Fibroblast of skin of back (primary cell): ENCODE measurements around the gene FAM236B. TPM values are rescaled to one million over a fixed set of nuclear protein-coding genes. Genes with fewer than 3 reads are reported as not detected.
"Not testable (repeated sequence)": the region's sequence is repeated elsewhere in the genome, so short reads cannot be mapped to it uniquely, and the experiment has no call there.

ENCODE experiments used
- DNase-seq: peaks from one replicate; pipeline ENCODE4 v3.0.0-alpha.2; 2013
- polyA plus RNA-seq, 2 experiments: library from polyadenylated mRNA; unstranded; fragments of 120-200 nt; gene quantifications; one replicate each; pipeline ENCODE4 v1.2.1, GENCODE V29; 2013; ENCODE audit not compliant: insufficient read length in 2 of 2

Gene FAM236B
- polyA plus RNA-seq (2013, experiment 1 of 2; ENCODE audit: insufficient read length): not detected
- not detected for polyA plus RNA-seq (2013, experiment 2 of 2; ENCODE audit: insufficient read length)

GRCh38 chrX:72782560-72782959 lies at the start of gene FAM236B:
TSS of gene FAM236B (minus strand) at chrX:72782660. CDS start at chrX:72782560, 100 bp downstream.
- not testable (repeated sequence) for DNase-seq

- DNase-seq: not testable (repeated sequence)
Observed at GRCh38 chrX:72830701-72831100, 48.2 kb upstream of the FAM236B start.

GRCh38 chrX:72808110-72808509 lies 25.6 kb upstream of the FAM236B start, which contains the start of gene FAM236D:
TSS of gene FAM236D (minus strand) at chrX:72808210. CDS start at chrX:72808110, 100 bp downstream.
- DNase-seq: not testable (repeated sequence)

GRCh38 chrX:72790390-72790789 lies 7.9 kb upstream of the FAM236B start:
- DNase-seq: not testable (repeated sequence)

- DNase-seq: not testable (repeated sequence)
Observed at GRCh38 chrX:72788142-72788541, 5.7 kb upstream of the FAM236B start.

GRCh38 chrX:72783964-72784363 lies 1.5 kb upstream of the FAM236B start:
- DNase-seq: not testable (repeated sequence)

GRCh38 chrX:72783365-72783936 lies 991 bp upstream of the FAM236B start:
- not testable (repeated sequence) for DNase-seq

GRCh38 chrX:72778146-72778545 lies 4.3 kb downstream of the FAM236B start:
- not testable (repeated sequence) for DNase-seq

- not testable (repeated sequence) for DNase-seq
Observed at GRCh38 chrX:72777467-72777790, 5.0 kb downstream of the FAM236B start.

GRCh38 chrX:72776653-72777466 lies 5.6 kb downstream of the FAM236B start, which contains the start of gene DMRTC1B:
TSS of gene DMRTC1B (plus strand) at chrX:72776890. CDS start at chrX:72845136, 68,246 bp downstream.
- DNase-seq: not testable (repeated sequence)

GRCh38 chrX:72760454-72760853 lies 22.0 kb downstream of the FAM236B start:
- DNase-seq: not testable (repeated sequence)

- not testable (repeated sequence) for DNase-seq
Observed at GRCh38 chrX:72748545-72748944, 33.9 kb downstream of the FAM236B start.

- DNase-seq: not testable (repeated sequence)
Observed at GRCh38 chrX:72745546-72745945, 36.9 kb downstream of the FAM236B start.

- DNase-seq: peak; percentile 79
Observed at GRCh38 chrX:72735561-72735960, 46.9 kb downstream of the FAM236B start.

GRCh38 chrX:72733636-72734035 lies 48.8 kb downstream of the FAM236B start:
- DNase-seq: not testable (repeated sequence)
